HG03354 (cell line): ENCODE data around the gene SLC35A2.

Experiments used
- ATAC-seq: cut with Tn5 transposase; IDR thresholded peaks from one replicate; pipeline ENCODE4 v1.9.1; 2021; ENCODE audit warnings: mild to moderate bottlenecking; ENCODE audit not compliant: unreplicated experiment, poor library complexity, severe bottlenecking

The SLC35A2 gene

DNA sequence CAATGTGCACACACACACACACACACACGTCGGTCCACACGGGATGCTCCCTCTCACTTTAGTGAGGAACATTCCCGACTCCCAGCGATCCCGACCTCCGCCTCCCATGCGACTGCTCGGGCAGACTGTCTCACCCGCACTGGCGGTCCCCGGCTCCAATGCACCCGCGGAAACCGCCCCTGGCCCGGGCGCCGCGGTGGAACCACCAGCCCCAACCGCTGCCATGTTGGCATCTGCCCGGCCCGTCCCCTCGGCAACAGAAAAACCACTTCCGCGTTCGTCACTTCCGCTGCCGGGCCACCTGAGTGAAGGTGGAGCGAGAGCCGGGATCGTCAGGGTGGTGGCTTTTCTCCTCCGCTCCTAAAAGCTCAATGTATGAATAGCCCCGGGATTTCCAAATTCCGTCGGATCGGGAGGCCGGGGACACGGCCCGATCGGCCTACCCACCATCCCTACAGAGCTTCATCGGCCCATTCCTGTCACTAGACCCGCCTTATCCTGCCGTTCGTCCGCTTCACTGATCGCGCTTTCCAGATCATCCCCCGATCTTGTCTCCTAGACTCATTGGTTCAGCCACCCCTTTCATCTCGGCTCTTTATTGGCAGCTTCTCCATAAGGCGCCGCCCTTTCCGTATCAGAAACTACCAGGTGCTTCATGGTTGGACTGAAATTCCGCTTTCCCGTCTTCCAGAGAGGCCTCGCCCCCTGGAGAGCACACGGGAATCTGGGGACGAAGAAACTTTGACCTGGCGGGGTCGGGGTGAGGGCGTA lies at the start of gene SLC35A2:
Gene SLC35A2 (minus strand): TSS at position 235 of the 771 bp plus-strand sequence. CDS start 10 bp downstream, at position 225.
- ATAC-seq: peak; percentile 72

DNA sequence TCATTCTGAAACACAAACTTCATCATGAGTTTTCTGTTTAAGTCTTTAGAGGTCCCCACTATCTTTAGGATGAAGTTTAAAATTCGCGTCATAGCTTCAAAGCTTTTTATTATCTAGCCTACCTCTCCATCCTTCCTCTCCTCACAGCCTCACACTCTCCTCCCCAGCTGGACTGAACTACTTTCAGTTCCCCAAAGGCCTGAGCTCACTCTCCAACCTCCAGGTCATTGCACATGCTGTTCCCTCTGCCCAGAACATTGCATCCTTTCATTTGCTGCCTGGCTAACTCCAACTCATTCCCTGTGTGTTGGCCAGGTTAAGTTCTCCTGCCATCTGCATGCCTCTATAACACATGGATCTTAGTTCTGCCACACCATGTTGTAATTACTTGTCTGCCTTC lies 48.8 kb upstream of the SLC35A2 start:
- no peak for ATAC-seq

DNA sequence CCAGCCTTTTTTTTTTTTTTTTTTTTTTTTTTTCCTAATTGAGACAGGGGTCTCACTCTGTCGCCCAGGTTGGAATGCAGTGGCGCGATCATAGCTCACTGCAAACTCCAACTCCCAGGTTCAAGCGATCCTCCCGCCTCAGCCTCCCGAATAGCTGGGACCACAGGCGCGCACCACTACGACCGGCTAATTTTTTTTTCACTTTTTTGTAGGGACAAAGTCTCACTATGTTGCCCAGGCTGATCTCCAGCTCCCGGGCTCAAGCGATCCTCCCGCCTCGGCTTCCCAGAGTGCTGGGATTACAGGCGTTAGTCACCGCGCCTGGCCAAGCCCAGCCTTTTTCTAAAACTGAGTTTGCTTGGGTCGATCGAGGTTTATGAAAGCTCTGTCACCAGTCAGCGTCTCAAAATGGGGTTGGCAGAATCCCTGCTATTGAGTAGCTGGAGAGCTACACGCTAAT lies 47.2 kb upstream of the SLC35A2 start:
- no peak for ATAC-seq

DNA sequence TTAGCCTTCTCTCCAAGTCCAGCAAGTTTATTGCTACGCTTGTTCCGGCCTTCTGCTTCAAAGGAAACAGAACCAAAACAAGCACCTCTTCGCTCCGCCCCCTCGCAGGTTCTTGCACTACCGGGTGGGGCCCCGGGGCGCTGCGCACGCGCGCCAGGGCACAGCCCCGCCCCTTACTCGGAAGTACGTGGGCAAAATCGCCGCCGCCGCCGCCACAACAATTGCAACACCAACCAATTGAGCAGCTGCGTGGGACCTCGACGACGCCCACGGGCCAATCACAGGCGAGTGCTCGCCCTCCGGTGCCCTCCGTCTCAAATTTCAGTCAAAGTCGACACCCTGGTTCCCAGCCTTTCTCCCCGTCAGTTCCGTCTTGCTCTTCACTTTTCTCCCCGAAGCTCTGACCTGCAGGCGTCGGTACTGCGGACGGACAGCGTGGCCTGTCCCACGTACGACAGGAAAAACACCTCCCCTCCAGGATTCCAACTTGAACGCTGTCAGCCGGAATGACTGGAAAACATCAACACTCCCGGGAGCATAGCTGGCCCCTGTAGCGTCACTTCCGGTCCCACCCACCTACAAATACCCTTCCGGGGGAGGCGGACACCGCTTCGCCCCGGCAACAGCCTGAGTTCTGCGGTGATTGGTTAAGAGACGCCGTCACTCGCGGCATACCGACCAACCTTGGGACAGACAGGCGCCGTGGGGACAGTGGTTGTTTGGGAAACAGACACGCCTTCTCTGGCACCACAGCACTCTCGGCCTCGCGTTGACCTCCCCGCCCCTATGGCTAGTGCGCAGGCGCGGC lies 46.6 kb upstream of the SLC35A2 start:
- ATAC-seq: peak; percentile 86

DNA sequence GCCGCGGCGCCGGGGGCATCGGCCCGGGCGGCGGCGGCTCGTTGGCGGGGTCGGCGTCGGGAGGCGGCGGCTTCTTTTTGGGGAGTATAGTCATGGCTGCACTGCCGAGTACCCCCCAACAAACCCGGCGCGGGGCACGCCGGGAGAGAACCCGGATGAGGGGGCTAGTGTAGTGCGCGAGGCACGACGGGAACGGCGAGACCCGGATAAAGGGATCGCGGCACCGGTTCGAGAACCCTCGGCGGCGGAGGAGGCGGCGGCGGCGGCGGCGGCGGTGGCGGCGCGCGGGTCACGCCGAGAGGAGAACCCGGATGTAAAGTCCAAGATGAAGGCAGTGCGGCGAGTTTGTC lies 46.0 kb upstream of the SLC35A2 start, which contains the start of gene OTUD5:
Gene OTUD5 (minus strand): TSS at position 131 of the 350 bp plus-strand sequence. CDS start 37 bp downstream, at position 94.
- ATAC-seq: peak; percentile 44

DNA sequence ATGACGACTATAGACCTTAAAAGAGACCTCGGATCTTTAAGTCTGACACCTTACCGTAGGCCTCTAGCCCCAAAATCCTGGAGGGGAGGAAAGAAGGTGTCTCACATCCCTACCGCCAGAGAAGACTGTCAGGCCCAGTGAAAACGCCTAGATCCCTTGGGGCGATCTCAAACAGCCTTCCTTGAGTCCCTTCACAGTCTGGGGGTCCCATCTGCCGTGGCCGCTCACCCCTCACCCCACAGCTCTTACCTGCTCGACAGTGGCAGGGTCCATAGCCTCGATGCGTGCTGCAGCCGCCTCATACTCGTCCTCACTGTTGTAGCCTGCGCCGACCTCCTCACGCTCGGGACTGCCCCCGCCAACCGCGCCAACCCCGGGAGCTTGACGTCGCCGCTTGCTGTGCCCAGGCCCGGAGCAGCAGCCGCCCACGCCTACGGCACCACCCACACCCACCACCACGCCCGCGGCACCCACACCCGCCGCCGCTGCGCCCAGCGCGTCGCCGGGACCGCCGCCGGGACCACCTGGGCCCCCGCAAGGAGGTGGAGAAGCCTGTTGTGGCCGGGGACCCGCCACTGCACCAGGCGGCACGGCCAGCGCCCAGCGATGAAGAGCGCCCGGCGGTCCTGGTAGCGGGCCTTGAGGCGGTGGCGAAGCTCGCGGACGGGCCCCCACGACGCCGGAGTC lies 45.4 kb upstream of the SLC35A2 start:
- no peak for ATAC-seq

DNA sequence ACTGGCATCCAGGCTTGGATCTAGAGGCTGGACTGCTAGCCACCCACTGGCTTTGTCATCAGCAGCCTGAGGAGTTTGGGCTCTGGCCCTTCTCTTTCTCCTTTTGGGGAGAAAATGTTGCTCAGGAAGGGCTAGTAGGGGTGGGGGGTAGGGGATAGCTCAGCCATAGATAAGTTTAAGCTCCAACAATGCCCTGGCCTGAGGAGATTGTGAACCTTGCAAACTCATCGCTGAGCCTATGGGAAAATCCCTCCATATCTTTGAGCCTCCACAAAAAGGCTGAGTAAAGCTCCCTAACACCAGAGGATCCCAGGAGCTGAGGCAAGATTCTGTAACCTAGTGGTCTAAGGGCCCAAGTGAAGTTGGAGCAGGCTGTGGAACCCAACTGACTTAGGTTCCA lies 37.1 kb upstream of the SLC35A2 start:
- ATAC-seq: no peak

DNA sequence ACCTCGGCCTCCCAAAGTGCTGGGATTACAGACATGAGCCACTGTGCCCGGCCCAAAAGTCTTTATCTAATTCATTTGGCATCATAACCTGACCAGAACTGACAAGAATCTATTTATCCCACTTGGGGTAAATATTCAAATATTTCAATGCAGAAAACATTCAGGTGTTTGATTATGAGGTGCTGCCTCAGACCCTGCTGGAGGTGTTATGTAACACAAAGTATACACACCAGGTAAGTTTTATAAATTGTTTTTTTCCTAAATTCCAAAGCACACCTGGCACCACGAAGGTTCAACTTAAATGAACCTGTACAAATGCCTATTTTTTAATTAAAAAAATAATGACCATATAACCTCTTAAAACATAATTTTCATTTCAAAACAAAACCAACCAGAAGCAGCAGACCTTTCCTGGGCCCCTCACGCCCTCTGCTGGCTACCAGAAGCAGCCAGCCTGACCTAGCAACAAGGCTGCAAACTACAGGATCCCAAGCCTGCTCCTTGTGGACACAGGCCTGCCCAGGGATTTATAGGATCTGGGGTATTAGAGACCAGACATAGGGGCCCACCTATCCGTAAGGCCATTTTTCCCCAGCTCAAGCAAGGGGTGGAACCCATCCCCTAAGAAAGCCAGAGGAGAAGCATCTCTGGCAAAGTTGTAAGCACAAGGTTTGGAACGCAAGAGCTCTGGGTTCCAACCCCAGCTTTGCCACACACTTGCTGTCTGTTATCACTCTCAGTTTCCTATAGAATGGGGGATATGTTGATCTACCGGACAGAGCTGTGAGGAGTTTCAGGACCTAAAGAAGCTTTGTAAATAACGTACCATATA lies 34.3 kb upstream of the SLC35A2 start:
- ATAC-seq: peak; percentile 59

DNA sequence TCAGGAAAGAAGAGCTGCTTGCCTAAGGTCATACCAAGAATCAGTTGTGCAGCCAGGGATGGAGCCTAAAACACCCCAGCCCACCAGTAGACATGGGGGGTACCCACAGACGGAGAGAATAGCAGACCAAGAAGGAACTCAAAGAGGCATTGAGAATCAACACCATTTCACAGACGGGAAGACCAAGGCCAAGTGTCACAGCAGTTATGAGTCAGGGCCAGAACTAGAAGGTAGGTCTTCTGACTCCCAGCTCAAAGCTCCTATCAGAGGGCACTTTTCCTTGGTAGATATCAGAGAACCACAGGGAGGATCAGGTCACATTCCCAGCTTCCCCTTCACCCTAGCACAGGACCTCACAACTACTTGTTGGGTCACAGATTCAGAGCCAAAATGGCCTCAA lies 31.4 kb upstream of the SLC35A2 start:
- ATAC-seq: no peak

DNA sequence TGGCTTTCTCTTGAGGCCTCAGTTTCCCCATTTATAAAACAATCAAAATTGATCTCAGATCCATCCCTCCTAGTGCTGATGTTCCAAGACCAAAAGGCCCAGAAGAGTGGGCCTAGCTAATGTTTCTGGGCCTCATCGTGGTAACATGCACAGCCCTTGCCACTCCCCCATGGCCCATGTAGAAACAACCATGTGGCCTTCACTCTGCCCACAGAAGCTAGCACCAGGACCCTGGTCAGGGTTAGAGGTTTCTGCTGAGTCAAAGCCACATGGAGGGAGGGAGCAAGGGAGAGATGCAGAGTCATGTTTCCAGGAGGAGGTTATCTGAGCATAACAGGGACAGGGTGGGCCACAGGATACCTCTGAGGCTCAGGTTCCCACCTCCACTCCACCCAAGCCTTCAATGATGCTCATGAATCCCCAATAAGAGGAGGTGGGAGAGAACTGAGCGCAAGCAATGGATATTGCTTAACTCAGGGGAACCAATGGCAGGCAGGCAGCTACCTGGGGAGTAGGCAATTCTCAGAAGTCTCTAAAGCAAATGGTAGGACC lies 29.0 kb upstream of the SLC35A2 start:
- no peak for ATAC-seq

DNA sequence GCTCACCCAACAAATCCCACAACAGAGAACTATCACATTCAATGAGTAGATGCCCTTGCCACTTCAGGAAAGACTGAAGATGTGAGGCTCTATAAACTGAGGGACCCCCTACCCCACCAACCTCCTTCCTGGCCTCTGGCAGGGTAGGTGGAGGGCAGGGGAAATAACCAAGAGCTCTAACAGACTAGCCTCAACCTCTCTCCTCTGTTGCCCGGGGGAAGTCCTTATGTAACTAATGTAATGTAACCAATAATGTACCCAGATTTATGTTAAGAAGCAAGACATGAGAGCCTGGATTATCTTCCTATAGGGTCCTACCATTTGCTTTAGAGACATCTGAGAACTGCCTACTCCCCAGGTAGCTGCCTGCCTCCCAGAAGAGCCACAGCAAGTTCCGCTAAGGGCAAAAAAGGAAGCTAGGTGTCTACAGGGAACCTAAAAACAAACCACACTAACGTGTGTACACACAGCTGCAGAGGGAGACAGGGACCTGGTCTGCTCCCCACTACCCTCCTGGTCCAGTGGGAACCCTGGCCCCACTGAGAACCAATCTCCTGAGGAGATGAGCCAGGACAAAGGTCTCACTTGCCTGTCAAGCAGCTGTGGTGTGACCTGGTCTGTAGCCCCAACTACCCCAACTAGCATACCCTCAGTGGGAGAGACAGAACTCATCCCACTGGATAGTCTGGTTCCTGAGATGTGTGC lies 28.2 kb upstream of the SLC35A2 start:
- ATAC-seq: no peak

DNA sequence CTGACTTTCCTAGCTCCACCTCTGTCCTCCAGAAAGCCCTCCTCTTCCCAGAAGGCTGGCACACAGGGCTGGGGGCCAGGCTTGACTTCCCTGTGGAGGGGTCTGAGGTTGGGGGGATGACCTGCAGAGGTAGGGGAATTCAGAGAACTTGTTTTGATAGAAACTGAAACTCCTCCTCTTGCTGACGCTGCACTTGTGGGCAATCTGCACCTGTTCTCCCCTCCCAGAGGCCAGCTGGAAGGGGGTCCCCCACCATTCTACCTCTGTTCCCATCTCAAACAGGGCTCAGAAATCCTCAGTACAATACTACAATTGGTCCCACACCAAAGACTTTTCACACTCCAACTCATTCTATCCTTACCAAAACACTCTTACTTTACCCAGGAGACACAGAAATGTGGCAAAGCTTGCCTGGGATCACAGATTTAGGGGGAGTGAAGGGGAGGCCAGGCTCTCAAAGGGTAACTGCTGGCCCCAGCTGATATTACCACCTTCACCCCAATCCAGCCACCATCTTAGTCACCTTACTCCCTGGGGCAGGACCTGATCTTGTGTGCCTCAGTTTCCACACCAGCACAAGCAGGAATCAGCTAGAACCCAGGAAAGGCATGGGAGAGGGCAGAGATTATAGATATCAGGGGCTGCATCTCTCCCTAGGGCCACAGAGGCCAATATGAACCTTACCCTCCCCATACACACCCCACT lies 27.4 kb upstream of the SLC35A2 start:
- ATAC-seq: peak; percentile 62

DNA sequence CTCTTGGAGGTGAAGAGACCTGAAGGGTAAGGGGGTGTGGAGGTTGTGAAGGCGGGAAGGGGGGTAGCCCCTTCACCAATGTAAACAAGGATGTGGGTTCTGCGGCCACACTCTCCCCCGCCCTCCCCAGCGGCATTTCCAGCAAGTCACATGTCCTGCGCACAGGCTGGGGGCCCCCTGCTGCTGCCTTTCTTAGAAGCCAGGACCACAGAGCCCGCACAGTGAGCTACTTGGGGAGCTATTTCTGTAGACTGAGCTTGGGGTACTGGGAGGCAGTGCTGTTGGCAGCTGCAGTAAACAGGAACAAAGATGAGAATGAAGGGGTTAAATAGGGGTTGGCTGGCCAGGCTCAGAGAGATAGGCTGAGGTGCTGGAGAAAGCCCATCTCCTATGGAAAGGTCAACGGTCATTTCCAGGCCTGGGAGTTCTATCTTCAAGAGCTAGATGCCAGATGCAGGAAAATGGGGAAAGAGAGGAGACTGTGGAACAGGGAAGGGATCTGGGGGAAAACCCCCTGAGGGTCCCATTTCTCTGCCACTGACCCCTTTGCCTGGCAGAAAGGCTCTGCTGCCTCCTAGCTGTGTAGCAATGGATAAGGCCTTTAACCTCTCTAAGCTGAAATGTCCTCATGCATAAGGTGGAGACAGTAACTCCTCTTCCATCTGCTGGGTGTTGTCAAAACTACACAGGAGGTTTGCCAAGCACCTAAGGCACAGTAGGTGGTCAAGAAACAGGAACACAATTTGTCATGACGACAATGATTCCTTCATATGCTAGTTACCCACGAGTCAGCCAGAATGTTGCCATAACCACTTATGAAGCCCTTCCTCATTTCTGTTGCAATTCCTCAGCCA lies 25.8 kb upstream of the SLC35A2 start:
- ATAC-seq: peak; percentile 70

DNA sequence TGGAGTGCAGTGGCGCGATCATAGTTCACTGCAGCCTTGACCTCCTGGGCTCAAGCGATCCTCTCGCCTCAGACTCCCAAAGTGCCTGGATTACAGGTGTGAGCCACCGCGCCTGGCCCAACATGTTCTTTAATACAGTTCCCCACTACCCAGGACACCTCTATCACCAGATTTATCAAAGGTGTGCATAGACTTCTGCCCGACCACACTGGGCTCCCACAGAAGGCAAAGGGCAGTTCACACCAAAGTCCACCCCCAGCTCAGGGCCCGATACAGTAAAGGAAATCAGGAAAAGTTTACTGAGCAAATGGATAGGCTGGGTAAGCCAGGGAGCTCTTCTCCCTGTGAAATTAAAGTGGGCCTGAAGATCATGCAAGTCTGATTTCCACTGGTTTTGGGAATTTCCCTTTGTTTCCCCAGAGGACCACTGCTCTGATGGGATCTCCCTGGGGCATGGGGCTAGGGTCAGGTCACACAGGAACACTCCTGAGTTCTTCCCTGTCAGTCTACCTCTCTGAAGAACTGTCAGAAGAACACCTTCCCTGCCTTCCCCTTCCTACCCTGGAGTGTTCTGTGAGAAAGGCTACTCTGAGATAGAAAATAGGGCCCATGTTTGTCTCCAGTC lies 25.1 kb upstream of the SLC35A2 start:
- ATAC-seq: no peak

DNA sequence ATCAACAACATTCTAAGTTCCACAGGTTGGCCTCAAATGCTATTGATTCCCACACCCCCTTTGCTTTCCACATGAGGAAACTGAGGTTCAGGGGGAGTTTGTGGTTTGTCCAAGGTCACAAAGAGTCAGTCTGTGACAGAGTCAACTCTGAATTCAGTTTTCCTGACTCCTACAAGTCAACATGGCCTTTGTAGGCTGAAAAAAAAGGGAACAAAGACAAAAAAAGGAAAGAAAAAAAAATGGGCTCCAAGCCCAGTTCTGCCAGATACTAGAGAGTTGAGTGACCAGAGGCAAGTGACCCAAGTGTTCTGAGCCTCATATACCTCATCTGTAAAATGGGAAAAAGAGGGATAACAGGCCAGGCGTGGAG lies 23.8 kb upstream of the SLC35A2 start:
- ATAC-seq: no peak

DNA sequence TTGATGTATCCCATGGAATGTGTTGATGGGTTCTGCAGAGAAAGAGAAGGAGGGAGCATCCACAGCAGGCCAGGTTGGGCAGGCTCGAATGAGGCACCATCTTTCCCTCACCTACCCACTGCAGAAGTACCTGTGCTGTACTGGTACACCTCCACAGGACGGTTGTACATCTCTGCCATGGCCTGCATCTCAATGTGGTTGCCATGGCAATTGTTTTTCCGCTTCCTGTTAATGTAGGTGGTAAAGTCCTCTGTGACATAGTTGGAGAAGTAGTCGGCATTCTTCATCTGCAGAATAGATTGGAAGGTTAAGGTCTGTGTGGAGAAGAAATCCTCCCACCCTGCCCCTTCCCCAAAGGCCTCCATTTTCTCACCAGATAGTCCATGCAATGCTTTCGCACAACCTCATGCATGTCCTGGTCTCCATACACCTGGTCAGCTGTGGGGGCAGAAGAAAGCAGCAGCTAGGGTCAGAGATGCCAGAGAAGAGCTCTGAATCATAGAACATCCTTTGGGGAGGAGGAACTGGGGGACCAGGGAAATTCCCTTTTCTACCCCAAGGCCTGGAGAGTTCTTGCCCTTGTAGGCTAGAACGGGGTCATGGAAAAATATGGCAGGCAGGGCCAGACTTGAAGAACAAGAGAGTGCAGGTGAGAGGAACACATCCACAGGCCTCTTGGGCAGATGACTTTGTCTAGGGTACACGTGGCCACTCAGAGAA lies 23.3 kb upstream of the SLC35A2 start:
- no peak for ATAC-seq
